ENCODE data around the gene FGD4. TPM values are rescaled to one million over a fixed set of nuclear protein-coding genes. Genes with fewer than 3 reads are reported as not detected.

Gene FGD4
- total and polyA plus RNA-seq, 9 of the 15 experiments (the other 6 are each of a cell fraction or from before 2014, with no cell fraction given) = 0.05 to 0.51 (median 0.27) TPM

- TF ChIP-seq ZBTB11 (CRISPR knock-in tag; IDR thresholded peaks at IDR 0.05) = no peak
- no peak for TF ChIP-seq ZNF253 (CRISPR knock-in tag; conservative IDR thresholded peaks at IDR 0.05)
- TF ChIP-seq ZBTB43 (CRISPR knock-in tag; IDR thresholded peaks at IDR 0.05) = no peak
- TF ChIP-seq PURB (CRISPR knock-in tag; IDR thresholded peaks at IDR 0.05; ENCODE audit: low read depth) = no peak
Observed at GRCh38 chr12:32454866-32455265, 55.5 kb downstream of the FGD4 start (continued).

Data from K562 (cell line).